NCI-H526 (cell line): ENCODE data around the gene CPED1.
"Not testable (repeated sequence)": the region's sequence is repeated elsewhere in the genome, so short reads cannot be mapped to it uniquely, and the experiment has no call there.

ENCODE experiments used
- DNase-seq, 2 experiments: peaks; one replicate each; lab custom pipeline; 2025; lab: John Stamatoyannopoulos, UW

Gene CPED1

DNA sequence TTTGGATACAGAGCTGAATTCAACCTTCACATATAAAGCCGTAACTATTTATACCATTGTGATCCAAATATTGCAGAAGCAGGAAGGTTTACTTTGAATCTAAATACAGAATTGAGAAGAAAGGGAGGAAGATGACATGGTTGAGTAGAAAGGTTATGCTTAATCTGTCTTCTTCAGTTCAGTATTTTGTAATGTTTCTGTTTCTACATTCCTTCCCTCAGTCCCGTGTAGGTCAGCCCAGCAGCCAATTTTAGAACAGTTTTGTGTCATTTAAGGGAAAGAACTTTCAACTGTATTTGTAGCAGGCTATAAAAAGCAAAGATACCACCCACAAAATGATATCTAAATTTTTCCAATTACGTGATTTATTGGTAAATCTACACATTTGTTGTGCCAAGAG is 97.4 kb downstream of the CPED1 start:
- no peak for DNase-seq

DNA sequence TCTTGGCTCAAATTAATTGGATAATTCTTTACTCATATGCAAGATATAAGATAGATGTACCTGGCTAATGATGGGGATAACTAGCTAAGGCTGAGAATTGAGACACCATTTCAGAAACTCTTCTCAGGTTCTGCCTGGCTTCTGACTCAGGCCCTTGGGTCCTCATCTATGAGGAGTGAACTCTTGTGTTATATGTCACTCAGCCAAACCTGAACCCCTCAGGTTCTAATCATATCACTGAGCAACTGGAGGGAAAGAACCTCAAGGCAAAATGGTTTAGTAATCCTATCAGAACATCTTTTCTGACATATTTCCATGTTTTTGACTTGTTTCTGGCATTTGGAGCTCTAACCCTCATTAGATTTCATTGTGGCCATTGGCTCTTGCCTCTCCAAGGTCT is 100.4 kb downstream of the CPED1 start:
- no peak for DNase-seq

DNA sequence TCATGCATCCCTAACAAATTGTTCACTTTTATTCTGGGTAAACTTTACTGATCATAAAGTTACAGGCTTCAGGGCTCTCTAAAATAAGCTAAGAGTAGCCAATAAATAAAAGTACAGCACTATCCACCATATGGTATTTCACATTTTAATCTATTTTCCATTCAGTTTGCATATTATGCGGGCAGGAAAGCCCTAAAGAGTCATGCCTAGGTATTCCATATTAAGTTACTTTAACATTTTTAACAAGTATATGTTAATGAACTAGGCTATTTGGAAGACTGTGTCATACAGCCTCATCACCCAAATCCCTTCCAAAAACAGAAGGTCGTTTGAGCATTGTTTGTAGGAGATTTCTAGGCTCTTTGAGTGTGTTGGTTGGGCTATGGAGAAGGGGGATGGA is 106.3 kb downstream of the CPED1 start:
- DNase-seq = no peak

DNA sequence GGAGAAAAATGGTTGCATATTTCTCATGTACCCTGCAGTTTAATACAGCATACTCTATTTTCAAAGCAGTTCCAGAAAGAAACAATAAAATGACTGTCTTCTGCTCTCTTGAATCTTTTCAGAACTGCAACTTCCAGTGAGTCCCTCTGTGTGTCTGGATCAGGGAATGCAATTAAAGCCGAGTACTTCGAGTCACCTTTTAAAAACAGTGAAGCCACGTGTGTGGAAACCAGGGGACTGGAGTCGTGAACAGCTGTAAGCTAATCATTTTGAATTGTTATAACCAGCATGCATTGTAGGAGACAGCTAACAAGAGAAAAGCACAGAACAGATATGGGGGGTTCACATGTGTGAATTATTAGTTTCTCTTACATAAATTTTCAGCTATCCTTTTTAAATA is 109.1 kb downstream of the CPED1 start:
- peak in 1 of 2 experiments; percentile 30 for DNase-seq

DNA sequence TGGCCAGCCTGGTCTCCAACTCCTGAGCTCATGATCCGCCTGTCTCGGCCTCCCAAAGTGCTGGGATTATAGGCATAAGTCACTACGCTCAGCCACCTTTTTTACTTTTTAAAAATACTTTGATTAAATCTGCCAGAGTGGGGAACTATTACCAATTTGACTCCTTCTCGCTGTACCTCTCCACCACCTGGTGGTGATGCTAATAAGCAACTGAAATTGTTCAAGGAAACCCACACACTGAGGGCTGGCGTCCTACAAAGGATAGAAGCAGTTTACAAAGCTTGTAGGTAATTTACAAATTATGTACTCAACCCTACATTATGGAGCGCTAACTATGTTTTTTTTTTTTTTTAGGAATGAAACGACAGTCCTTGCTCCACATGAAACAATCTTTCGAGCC is 111.1 kb downstream of the CPED1 start:
- peak in 1 of 2 experiments; percentile 31 for DNase-seq

DNA sequence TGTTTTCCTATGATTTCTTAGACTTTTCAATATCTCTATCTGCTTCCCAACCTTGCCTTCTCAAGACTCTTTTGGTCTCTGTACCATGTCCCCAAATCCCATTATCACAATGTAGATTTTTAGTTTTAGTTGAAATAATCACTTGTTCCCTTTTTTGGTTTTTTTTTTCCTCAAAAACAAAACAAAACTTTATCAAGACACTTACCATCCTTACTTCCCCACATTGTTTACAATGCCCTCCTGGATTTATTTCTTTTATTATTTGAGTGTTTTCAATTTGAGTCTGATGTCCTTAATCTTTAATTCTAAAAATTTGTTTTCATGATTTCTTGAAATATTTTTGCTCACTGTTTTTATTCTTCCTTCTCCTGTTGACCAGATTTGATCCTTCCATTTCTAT is 112.6 kb downstream of the CPED1 start:
- DNase-seq = no peak

DNA sequence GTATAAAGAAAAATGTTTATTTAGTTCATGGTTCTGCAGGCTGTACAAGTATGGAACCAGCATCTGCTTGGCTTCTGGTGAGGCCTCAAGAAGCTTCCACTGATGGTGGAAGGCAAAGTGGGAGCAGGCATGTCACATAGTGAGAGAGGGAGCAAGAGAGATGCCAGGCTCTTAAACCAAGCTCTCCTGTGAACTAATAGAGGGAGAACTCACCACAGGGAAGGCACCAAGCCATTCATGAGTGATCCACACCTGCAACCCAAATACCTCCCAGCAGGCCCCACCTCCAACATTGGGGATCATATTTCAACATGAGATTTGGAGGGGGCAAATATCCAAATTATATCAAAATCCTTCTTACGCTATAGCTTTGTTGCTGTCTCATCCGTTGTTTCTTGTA is 113.1 kb downstream of the CPED1 start:
- no peak for DNase-seq

DNA sequence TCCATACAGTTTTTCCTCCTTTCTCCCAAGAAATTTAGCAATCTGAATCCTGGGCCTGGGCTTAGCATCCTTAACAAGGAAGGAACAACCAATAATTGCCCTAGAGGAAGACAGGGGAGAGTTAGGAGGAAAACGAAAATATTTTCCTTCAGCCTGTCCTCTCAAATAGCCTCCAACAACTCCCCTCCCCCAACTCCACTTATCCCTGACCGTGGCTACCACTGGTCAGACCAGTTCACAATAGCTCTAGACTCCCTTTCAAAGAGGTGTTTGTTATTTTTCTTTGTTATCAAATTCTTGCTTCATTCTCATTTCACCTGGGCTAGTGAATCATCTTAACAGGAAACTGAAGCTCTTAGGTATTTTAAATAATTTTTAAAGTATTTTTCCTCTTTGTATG is 114.1 kb downstream of the CPED1 start:
- no peak for DNase-seq

DNA sequence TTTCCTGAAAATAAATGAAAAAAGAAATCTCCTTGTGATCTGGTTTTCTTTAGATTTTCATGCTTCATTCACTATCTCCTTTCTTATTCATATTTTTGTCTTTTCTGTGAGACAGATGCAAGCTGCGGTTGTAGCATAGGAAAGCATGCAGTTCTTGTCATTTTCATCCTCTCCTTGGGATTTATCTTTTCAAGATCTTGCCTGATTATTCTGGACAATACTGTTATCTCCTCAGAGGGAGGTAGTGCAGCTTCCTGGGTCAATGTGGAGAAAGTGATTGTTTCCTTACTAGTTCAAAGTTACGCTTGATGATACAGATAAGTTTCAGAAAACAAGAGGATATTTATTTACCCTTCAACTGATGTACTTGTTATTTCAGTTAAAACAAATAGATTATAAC is 114.6 kb downstream of the CPED1 start:
- DNase-seq = no peak

DNA sequence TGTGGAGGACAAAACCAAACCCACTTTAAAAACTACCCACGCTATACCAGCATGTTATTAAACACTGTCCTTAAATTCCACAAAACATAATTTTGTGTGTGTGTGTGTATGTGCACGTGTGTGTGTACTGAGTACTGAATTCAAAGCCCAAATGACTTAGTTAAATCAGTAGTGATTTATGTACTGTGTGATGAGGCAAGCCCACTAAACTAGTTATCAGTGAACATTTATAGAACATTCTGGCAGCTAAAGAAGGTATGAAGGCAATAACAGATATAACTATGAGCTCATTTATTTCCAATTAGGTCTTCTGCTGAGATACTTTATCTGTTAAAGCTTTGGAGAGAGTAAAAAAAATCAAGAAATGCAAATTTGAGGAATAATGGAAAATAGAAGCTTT is 115.1 kb downstream of the CPED1 start:
- DNase-seq = no peak

DNA sequence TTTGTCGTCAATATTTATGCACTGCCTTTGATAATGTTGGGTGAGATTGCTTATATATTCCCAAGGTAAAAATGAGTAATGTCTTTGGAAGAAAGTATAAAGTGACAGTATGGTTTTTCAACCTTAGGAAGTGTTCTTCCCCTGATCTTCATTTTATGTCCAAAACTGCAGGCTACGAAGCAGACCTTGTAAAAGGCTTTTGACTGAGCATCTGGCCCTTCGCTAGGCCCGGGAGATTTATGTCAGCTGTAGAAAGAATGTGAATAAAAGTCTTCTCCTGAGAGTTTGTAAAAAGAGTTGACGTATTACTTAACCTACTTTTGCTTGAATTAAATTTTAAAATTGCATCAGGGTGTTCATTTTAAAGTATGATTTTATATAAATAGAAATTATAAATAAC is 116.8 kb downstream of the CPED1 start:
- DNase-seq = no peak

DNA sequence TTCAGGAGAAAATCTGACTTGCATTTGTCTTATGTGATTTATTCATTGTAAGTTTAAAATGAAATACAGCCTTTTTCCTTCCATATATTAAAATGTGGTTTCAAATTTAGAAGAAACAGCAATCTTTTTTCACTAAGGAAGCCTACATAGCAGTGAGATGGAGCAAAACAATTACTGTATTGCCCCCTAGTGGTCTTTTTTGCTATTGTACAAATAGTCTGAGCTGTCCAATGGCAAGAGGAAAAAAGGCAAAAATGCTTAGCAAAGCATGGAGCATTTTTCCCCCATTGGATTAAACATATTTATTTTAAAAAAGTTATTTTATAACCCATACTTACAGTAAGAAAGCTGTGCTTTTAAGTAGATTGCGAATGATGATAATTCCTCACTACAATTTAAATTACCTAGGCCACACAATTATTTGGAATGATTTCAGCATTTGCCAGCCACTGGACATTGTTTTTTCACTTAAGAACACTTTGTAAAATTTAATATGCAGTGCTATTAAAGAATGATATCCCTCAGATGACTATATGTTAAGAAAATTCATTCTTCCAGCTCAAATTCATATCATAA is 119.5 kb downstream of the CPED1 start:
- peak; percentile 34 to 85 for DNase-seq

DNA sequence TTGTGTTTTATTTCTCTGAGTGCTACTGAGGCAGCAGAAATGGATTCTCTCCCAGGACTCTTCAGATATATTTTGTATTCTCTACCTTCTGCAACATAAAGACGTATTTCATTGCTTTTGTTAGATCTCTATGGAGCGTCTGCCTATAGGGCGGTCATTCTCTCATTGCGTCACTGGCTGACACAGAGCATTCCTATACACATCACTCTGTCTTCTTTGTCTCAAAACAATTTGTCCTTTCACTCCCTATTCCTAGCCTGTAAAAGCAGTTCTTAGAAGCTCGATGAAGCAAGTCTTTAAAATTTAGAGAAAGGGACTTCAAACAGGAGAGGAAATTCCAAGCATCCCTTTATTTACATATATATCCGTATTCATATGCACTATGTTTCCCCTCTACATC is 120.6 kb downstream of the CPED1 start:
- DNase-seq = no peak

DNA sequence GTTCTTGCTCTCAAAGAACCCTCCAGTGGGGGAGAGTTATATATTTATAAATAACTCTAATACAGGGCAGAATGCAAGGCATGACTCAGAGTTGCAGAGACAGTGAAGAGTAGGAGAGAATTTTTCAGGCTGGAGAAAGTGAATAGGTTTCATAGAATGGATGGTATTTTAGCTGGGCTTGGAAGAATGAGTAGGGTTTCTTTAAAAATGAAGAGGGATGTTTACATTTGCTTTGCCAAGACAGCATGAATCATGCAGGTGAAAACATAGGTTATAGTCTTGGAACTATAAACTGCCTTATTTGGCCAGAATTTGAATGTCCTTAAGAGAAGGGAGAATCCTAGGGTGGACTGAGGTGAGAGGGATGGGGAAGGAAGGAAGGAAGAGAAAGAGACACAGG is 124.8 kb downstream of the CPED1 start:
- DNase-seq = no peak

DNA sequence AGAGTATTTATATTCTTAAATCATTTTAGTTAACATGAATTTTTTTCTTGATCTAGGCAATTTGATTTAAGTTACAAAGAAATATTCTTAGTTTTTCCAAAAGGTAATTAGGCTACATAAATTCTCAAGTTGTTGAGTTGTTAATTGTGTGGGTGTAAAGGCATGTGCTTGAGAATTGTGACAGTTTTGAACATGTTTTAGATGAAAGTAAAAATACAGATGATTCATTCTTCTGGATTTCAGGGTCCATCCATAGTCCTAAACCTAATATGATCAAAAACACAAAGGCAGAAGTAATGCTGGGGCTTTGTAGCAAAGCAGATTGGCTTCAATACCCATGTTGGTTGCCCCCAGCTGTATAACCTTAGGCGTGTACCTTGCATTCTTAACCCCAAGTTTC is 127.9 kb downstream of the CPED1 start:
- no peak for DNase-seq

DNA sequence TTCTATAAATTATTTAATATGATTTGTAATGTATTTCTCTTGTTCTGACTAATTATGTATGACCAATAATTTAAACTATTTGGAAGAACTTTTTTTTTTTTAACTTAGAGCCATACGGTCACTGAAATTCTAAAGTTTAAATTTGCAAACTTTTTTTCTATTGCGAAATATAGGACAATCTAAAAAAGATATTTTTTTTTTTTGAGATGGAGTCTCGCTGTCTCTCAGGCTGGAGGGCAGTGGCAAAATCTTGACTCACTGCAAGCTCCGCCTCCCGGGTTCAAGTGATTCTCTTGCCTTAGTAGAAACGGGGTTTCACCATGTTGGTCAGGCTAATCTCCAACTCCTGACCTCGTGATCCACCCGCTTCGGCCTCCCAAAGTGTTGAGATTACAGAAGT is 130.5 kb downstream of the CPED1 start:
- no peak for DNase-seq

DNA sequence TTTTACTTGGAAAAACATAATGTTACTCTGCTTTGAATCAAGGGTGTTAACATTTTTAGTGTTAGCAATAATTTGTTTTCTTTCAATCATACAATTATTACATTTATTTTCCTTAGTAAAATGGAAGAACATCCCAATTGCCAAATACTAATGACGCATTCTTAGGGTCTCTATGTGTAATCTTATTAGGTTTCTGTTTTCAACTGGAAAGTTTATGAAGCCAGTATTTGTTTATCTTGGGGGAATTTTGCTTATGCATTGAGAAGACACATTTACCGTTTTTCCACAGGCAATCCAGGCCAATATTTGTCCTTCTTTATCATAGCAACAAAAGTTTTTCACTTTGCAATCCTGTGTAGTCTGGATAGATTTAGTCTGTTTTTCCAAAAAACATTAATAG is 134.5 kb downstream of the CPED1 start:
- no peak for DNase-seq

DNA sequence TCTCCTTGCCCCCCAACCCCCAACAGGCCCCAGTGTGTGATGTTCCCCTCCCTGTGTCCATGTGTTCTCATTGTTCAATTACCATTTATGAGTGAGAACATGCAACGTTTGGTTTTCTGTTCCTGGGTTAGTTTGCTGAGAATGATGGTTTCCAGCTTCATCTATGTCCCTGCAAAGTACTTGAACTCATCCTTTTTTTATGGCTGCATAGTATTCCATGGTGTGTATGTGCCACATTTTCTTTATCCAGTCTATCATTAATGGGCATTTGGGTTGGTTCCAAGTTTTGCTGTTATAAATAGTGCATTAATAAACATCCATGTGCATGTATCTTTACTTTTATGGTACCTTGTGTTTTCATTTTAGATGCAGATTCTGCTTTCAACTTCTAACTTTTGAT is 136.9 kb downstream of the CPED1 start:
- not testable (repeated sequence) for DNase-seq

DNA sequence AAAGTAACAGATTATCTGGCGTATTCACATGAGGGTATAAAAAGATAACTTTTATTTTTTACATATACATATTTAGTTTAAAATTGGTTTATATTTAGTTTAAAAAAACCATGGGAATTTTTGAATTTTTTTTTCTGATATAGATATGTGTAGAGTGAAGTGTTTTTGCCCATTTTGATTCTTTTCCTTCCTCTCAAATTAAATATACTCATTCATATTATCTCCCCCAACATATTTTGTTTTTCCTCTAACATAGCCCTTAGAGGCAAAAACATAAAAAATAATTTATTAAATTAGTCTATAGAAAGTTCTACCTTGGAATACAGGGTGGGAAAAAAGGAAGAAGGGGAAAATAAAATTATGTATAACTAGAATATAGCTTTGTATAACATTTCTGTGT is 137.7 kb downstream of the CPED1 start:
- DNase-seq = no peak

DNA sequence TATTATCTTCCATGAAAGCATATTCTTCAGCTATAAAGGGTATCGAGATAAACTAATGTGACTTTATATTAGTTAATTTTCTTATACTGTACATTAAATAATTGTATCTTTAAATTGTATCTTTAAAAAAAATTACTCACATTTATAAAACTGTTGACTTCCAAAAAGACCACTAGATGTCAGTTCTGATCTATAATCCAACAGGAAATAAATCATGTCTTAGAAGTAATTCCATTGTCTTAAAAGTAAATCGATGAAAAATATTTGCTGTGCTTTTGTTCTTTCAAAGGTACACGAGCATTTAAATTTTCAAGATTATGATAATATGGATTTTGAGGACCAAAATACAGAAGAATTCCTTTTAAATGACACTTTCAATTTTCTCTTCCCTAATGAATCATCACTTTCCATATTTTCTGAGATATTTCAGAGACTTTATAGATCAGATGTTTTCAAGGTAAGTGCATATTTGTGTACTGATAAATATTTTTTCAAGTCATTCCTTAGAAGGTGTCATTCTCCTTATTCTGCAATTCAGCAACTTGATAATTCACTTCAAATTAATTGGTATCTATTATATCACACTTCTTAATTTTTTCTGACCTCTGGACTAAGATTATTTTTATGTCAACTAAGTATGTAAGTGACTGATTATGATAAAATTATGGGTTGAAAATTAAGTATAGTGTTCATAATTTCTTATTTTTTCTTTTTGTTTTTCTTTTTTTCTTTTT is 138.5 kb downstream of the CPED1 start:
- DNase-seq = peak in 1 of 2 experiments; percentile 32

DNA sequence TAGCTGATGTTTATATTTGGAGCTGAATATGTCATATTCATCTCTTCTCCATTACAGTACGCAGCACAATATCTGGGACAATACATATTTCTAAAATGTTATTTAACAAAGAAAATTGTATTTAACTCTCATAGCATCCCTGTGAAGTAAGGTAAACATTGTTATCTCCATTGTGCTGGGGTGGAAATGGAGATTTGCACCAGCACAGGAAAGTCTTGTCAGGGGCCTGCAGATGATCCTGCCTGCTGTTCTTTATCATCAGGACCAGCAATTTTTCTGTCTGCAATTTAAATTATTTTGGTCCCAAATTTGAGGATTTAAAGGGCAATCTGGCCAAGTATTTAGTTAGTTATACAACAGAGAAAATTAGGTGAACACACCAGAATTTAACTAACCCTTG is 144.4 kb downstream of the CPED1 start:
- no peak for DNase-seq

DNA sequence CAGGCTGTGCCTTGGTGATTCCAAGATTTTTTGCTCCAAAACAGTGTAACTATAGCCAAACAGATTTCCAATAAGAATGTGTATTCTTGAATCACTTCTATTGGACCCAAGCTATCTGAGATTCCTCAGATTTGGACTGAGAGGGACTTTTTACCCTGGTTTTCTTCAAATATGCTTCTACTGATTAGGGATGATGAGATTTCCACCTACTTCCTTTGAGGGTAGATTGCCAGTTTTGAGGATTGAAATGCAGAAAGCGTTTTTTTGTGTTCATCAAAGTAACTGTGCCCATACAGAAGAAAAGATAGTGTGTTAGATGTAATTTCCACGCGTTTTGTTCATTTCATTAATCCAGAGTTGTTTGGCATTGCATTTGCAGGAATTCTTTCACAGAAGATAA is 144.9 kb downstream of the CPED1 start:
- DNase-seq = no peak

DNA sequence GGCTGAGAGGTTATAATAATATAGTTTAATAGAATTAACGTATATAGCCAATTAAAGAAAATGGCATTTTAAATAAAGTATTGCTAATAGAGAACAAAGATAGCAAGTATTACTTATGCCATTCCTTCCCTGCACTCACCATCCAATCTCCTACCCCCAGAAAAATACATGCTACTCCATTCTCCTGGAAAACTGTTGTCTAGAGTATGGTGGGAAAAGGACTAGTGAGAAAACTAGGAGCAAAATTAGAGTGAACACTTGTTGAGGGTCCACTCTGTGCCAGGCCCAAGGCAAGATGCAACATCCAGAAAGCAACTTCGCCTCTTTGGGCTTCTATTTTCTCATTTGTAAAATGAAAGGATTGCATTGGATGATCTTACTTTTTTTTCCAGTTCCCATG is 149.1 kb downstream of the CPED1 start:
- DNase-seq = no peak

DNA sequence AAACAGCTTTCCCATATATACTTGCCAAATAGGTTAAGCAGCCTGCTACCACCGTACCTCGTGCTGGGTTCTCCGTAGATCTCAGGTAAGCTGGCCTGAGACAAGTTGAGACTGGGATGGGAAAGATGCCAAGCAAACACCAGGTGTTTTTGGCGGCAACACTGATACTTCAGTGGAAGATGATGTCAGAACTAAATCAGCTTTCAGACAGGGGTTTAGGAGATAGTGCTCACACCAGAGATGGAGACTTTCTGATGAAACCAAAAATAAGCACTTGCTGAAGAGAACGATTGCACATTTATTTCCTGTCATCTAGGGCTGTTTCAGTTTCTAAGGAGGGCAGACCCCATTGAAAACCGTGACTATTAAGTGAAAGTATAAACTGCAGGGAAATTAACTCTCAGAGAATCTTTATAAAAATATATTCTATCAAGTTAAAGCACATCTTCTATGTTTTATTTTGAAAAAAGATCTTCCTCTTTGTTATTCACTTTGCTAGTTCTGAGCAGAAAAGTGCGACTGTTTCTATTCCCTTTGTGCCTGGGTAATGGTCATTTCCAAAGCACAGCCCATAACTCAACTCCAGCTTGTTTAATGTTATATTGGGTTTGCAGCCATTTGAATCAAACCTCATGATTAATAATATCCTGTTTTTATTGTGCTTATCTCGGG is 149.9 kb downstream of the CPED1 start:
- DNase-seq = no peak
